Measurements from ENCODE around the gene PARP14.
"Not testable (repeated sequence)": the region's sequence is repeated elsewhere in the genome, so short reads cannot be mapped to it uniquely, and the experiment has no call there.

The PARP14 gene

DNA sequence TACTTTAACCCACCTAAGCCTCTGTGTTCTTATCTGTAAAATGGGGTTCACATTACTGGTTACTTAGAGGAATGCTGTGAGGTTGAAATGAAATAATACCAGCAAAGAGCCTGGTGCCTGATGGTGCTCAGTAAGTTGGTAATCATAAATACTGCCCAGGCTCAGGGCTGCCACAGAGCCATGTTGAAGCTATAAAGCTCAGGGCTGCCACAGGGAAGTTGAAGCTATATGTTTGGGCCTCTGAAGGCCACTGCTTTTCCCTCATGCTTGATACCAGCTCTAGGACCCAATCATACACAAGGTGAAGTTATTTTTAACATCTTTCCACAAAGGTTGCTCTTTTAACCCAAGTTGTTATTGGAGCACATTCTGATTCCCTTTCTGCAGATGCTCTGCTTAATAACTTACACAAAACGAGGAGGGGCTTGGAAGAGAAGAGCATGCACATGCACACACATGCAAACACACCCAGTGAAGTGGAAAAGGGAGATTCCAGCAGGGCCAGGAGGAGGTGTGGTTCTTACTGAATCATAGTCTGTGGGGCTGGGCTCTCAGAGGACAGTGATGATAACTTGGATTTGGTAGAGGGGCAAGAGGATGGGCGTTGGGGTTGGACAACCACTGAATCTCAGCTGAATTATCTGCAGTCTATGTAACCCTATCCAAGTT is 17.4 kb downstream of the PARP14 start:
- Histone ChIP-seq H2AFZ (ENCODE audit: low read depth, low read length) (no peak overlapping the region), H3K4me1 (ENCODE audit: low read length) (peaks cover 67% of the 10 kb centered on the region), H3K4me2 (ENCODE audit: low read length) (peak overlapping the region; percentile 56), H3K36me3 (replicated peaks; ENCODE audit: low read depth, low read length) (peaks cover 84% of the 10 kb centered on the region), H3K79me2 (ENCODE audit: low read length) (peaks cover 36% of the 10 kb centered on the region), H3K9ac (ENCODE audit: low read length) (peak overlapping the region; percentile 35; the same call in 1 of the 2 replicates), H3K27ac (ENCODE audit: low read length) (peak overlapping the region; percentile 86), H4K20me1 (ENCODE audit: insufficient read depth, low read length) (no peaks in the 10 kb centered on the region), H3K9me3 (ENCODE audit: insufficient read depth, low read length) (peaks cover 5% of the 10 kb centered on the region; the same call in 1 of the 2 replicates), H3K27me3 (ENCODE audit: low read depth, low read length) (no peaks in the 10 kb centered on the region), H3K4me3 (ENCODE audit: low read length) (peak overlapping the region; percentile 16; the same call in 1 of the 2 replicates)
- TF ChIP-seq, protein P1, sequence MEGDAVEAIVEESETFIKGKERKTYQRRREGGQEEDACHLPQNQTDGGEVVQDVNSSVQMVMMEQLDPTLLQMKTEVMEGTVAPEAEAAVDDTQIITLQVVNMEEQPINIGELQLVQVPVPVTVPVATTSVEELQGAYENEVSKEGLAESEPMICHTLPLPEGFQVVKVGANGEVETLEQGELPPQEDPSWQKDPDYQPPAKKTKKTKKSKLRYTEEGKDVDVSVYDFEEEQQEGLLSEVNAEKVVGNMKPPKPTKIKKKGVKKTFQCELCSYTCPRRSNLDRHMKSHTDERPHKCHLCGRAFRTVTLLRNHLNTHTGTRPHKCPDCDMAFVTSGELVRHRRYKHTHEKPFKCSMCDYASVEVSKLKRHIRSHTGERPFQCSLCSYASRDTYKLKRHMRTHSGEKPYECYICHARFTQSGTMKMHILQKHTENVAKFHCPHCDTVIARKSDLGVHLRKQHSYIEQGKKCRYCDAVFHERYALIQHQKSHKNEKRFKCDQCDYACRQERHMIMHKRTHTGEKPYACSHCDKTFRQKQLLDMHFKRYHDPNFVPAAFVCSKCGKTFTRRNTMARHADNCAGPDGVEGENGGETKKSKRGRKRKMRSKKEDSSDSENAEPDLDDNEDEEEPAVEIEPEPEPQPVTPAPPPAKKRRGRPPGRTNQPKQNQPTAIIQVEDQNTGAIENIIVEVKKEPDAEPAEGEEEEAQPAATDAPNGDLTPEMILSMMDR (IDR thresholded peaks at IDR 0.05; ENCODE audit: low read depth, low read length): no peak
- no peak for TF ChIP-seq EZH2phosphoT487 (IDR thresholded peaks at IDR 0.05; ENCODE audit: low read depth)

DNA sequence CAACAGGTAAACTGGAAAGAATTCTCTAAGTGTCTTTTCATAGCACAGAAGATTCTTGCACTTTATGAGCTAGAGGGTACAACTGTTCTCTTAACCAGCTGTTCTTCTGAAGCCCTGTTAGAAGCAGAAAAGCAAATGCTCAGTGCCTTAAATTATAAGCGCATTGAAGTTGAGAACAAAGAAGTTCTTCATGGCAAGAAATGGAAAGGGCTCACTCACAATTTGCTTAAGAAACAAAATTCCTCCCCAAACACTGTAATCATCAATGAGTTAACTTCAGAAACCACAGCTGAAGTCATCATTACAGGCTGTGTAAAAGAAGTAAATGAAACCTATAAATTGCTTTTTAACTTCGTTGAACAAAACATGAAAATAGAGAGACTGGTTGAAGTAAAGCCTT is 19.6 kb downstream of the PARP14 start:
- peaks cover 89% of the 10 kb centered on the region for H3K36me3 ChIP-seq (replicated peaks; ENCODE audit: low read depth, low read length)
- peaks cover 53% of the 10 kb centered on the region for H3K4me1 ChIP-seq (ENCODE audit: low read length)
- H3K79me2 ChIP-seq (ENCODE audit: low read length): peaks cover 36% of the 10 kb centered on the region
- no peak overlapping the region for H3K4me2 ChIP-seq (ENCODE audit: low read length)
- peaks cover 5% of the 10 kb centered on the region; the same call in 1 of the 2 replicates for H3K9me3 ChIP-seq (ENCODE audit: insufficient read depth, low read length)
- TF ChIP-seq, protein P1 (IDR thresholded peaks at IDR 0.05; ENCODE audit: low read depth, low read length): no peak
- TF ChIP-seq EZH2phosphoT487 (IDR thresholded peaks at IDR 0.05; ENCODE audit: low read depth): no peak
- no peaks in the 10 kb centered on the region for H3K27me3 ChIP-seq (ENCODE audit: low read depth, low read length)
- no peak overlapping the region for H3K9ac ChIP-seq (ENCODE audit: low read length)
- H3K27ac ChIP-seq (ENCODE audit: low read length): no peak overlapping the region
- H3K4me3 ChIP-seq (ENCODE audit: low read length): no peak overlapping the region
- no peaks in the 10 kb centered on the region for H4K20me1 ChIP-seq (ENCODE audit: insufficient read depth, low read length)
- H2AFZ ChIP-seq (ENCODE audit: low read depth, low read length): no peak overlapping the region

DNA sequence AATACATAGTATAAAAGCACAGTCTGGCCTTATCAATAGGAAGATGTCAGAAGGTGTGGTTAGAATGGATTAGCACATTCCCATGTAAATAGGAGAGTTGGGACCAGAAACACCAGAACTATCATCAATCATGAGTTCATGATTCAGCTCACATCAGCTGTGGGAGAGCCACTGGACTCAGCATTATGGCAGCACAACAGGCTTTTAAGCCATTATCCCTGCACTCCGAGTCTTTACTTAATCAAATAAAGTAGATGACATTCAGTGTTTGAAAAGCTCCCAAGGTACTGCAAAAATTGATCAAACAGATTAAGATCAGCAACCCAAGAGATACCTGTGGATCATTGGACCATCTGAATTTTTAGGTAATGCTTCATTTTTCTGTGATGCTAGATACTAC is 24.7 kb downstream of the PARP14 start:
- Histone ChIP-seq H3K4me2 (ENCODE audit: low read length) (no peak overlapping the region), H3K27ac (ENCODE audit: low read length) (no peak overlapping the region), H3K9ac (ENCODE audit: low read length) (no peak overlapping the region), H3K4me3 (ENCODE audit: low read length) (no peak overlapping the region), H3K4me1 (ENCODE audit: low read length) (peaks cover 11% of the 10 kb centered on the region), H4K20me1 (ENCODE audit: insufficient read depth, low read length) (no peaks in the 10 kb centered on the region; the same call in 1 of the 2 replicates), H3K36me3 (replicated peaks; ENCODE audit: low read depth, low read length) (peaks cover 73% of the 10 kb centered on the region), H2AFZ (ENCODE audit: low read depth, low read length) (no peak overlapping the region), H3K79me2 (ENCODE audit: low read length) (peaks cover 28% of the 10 kb centered on the region), H3K27me3 (ENCODE audit: low read depth, low read length) (no peaks in the 10 kb centered on the region), H3K9me3 (ENCODE audit: insufficient read depth, low read length) (no peaks in the 10 kb centered on the region)
- no peak for TF ChIP-seq EZH2phosphoT487 (IDR thresholded peaks at IDR 0.05; ENCODE audit: low read depth)
- TF ChIP-seq, protein P1 (IDR thresholded peaks at IDR 0.05; ENCODE audit: low read depth, low read length): no peak

DNA sequence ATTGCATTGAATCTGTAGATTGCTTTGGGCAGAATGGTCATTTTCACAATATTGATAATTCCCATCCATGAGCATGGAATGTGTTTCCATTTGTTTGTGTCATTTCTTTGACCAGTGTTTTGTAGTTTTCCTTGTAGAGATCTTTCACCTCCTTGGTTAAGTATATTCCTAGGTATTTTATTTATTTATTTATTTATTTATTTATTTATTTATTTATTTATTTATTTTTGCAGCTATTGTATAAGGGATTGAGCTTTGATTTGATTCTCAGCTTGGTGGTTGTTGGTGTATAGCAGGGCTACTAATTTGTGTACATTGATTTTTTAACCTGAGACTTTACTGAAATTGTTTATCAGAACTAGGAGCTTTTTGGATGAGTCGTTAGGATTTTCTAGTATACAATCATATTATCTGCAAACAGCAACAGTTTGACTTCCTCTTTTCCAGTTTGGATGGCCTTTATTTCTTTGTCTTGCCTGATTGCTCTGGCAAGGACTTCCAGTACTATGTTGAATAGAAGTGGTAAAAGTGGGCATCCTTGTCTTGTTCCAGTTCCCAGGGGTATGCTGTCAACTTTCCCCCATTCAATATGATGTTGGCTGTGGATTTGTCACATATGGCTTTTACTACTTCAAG is 30.1 kb downstream of the PARP14 start:
- not testable (repeated sequence) for H2AFZ ChIP-seq (ENCODE audit: low read depth, low read length); H3K4me1 ChIP-seq (ENCODE audit: low read length); H3K4me3 ChIP-seq (ENCODE audit: low read length); H3K4me2 ChIP-seq (ENCODE audit: low read length); H4K20me1 ChIP-seq (ENCODE audit: insufficient read depth, low read length); H3K27me3 ChIP-seq (ENCODE audit: low read depth, low read length); H3K9me3 ChIP-seq (ENCODE audit: insufficient read depth, low read length); H3K9ac ChIP-seq (ENCODE audit: low read length); H3K27ac ChIP-seq (ENCODE audit: low read length)
- H3K79me2 ChIP-seq (ENCODE audit: low read length): peaks cover 22% of the 10 kb centered on the region
- H3K36me3 ChIP-seq (replicated peaks; ENCODE audit: low read depth, low read length): peaks cover 56% of the 10 kb centered on the region

Measured in OCI-LY3 (cell line).